ENCODE results near the gene EVA1B. TPM values are rescaled to one million over a fixed set of nuclear protein-coding genes. Genes with fewer than 3 reads are reported as not detected.

EVA1B gene
- 2.5 and 4.2 TPM in 2 replicates for total RNA-seq (2014; rRNA removed; shearing (Covaris generic))

- no peak for DNase-seq (ENCODE audit: low spot score)
Observed at GRCh38 chr1:36323636-36324352, at the start of gene EVA1B. Gene EVA1B (minus strand): TSS chr1:36323645. CDS start chr1:36323037, 608 bp downstream.

GRCh38 chr1:36372617-36373016 is 49.2 kb upstream of the EVA1B start:
- no peak for DNase-seq (ENCODE audit: low spot score)

DNA sequence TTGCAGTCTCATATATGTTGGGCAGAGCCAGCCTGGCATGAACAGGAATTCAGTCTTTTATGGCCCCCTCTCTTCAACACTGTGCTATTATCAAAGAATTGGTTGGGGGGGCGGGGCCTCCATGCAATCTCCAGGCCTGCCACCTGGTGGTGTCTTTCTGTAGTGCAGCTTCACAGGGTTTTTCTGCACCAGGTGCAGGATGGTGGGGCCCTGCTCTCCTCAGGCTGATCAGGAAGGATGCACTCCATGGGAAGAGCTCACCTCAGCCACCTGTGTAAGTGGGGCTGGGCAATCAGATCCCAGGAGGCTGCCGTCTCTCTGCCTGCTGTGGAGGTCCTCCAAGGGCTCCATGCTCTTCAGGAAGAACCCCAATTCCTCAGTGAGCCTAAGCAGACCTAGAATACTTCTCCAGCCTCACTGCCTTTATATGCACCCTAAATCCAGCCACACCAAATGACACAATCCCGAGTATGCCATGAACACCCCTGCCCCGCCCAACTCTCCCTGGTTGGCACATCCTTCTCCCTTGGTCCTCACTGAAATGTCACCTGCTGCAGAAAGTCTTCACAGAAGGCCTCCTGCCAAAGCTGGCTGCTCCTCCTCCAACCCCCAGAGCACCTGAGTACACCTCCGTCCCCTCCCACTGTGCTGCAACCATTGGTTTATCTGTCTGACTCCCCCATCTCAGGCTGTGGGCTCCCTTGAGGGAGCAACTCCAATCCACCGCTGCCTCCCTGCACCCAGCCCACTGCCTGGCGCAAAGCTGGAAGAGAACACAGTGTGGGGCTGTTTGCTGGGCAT is 45.8 kb upstream of the EVA1B start:
- DNase-seq (ENCODE audit: low spot score), result peak; percentile 48

GRCh38 chr1:36367798-36368197 is 44.4 kb upstream of the EVA1B start:
- no peak for DNase-seq (ENCODE audit: low spot score)

DNA sequence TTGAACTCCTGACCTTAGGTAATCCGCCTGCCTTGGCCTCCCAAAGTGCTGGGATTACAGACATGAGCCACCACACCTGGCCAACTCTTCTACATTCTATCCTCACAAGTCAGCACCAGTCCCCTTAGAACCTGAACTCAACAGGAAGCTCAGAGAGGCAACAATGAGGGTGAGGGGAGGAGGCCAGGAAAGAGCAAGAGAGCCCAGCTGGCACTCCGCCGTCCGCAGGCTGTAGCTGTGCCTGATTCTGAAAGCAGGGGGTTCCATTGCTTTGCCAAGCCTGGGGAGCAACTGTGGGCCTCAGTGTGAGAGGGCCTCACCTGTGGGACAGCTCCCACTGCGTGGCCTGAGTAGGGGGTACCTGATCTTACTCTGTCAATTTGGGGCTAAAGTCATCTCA is 43.6 kb upstream of the EVA1B start:
- DNase-seq (ENCODE audit: low spot score), result no peak

DNA sequence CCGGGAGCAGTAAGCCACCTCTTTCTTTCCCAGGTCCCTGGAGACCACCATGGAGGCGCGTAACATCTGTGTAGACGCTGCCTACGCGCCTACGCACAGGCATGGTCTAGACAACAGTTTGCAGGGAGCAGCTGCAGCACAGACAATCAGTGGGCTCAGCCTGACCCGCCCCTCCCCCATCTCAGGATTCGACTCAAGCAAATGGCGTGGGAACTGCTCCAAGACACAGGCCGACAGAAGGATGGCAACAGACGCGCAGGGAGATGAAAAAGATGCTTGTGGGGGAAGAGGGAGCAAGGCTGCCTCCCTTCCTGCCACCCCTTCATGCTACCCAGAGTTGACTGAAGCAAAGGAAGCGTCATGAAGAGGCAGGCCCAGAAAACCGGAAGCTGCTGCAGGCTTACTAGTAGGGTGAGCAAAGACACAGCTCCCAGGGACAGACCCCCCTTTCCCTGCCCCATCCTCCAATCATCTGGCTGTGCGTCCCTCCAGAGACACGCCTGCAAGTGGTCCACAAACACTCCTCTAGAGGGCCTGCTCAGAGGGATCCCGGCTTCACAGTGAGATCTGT is 42.7 kb upstream of the EVA1B start:
- DNase-seq (ENCODE audit: low spot score), result no peak

DNA sequence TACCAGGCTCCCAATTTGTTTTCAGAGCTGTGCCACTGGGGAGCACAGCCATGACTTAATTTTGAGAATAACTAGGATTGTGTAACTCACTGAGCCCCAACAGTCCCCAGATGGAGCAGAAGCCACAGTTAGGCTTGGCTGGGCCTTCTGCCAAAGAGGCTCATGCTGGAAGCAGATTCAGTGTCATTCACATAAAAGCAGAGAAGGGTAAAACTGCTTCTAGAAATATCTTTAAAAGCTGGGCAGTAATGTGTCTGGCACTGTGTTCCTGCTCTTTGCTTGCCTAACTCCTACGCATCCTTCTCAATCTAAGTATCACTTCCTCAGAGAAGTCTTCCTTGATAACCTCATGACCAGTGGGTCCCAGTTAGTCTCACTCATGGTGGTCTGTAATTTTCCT is 41.9 kb upstream of the EVA1B start:
- DNase-seq (ENCODE audit: low spot score), result no peak

DNA sequence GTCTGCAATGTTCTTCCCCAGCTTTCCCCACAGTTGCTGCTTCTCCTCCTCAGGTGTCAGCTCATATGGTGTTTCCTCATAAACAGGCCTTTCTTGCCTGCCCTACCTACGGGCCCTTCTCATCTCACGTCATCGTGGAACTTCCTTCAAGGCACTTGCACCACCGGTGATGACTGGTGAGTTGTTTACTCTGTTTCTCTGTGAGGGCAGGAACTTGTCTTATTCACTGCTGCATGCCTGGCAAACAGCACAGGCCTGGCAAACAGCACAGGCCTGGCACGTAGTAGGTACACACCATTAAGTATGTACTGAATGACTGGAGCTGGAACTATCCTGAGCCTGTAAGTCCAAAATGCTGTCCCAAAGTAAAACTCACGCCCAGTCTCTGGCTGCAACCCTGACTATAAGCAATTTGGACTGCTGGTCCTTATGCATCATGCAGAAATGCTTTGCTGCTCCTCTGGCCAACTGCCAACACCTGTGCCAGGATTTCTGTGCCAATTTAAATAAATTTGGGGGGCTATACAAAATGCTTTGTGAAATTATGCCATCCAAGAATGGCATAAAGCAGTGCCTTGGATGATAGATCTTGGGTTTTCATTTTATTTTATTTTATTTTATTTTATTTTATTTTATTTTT is 36.6 kb upstream of the EVA1B start:
- no peak for DNase-seq (ENCODE audit: low spot score)

- no peak for DNase-seq (ENCODE audit: low spot score)
Observed at GRCh38 chr1:36359383-36359782, 35.9 kb upstream of the EVA1B start.

DNA sequence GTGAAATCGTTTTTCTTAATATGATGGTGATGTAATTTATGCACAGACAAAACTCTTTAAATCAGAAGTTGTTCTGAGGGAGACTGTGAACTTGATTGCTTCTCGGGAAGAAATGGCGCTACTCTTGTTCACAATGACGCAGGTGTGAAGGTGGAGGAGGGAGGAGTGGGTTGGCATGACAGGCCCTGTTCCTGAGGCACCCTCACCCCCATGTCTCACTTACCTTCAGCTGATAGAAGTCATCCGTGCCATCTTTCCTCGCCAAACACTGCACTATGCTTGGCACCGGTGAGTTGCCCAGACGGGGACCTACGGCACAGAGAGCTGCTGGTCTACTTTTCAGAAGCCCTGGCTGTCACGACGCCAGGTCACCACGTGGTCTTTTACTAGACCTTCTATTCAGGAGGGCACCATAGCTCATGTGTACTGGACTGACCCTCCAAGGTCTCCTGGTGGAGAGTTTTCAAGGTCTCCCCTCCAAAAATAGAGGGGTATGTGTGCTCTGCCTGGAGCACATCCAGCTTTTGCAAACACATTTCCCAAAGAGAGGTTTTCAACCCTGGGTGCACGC is 35.2 kb upstream of the EVA1B start:
- no peak for DNase-seq (ENCODE audit: low spot score)

DNA sequence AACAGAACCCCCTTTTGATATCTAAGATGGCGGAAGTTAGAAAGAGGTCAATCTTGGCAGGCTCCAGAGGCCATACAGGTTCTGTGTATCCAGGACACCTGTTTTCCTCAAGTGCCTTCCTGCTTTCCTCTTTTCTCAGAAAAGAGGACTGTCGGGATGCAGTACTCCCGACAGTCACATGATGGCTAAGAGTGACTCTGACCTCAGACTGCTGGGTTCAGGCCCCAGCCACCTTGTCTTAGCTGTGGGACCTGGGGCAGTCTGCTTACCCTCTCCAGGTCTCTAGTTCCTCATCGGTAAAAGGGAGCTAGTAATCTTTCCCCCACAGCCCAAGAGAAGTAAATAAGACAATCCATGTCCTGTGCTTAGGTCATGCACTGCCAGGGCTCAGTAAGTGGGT is 32.4 kb upstream of the EVA1B start:
- no peak for DNase-seq (ENCODE audit: low spot score)

DNA sequence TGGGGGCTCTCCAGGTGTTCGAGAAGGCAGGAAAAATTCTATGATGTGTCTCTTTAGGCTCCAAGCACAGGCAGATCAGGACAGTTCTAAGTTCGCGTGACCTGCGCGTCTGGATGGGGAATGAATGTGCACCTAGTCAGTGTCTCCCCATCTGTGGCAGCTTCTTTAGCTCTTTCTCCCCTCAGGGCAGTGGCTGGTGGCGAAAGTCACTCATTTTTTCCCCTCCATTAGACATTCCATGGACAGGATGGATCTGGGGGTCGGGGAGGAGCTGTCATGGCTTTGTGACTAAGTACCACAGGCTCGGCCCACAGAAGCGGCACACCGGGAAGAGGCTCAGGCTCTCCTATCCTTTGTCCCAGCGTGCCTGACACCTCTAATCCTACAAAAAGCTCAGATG is 31.0 kb upstream of the EVA1B start:
- DNase-seq (ENCODE audit: low spot score), result no peak

DNA sequence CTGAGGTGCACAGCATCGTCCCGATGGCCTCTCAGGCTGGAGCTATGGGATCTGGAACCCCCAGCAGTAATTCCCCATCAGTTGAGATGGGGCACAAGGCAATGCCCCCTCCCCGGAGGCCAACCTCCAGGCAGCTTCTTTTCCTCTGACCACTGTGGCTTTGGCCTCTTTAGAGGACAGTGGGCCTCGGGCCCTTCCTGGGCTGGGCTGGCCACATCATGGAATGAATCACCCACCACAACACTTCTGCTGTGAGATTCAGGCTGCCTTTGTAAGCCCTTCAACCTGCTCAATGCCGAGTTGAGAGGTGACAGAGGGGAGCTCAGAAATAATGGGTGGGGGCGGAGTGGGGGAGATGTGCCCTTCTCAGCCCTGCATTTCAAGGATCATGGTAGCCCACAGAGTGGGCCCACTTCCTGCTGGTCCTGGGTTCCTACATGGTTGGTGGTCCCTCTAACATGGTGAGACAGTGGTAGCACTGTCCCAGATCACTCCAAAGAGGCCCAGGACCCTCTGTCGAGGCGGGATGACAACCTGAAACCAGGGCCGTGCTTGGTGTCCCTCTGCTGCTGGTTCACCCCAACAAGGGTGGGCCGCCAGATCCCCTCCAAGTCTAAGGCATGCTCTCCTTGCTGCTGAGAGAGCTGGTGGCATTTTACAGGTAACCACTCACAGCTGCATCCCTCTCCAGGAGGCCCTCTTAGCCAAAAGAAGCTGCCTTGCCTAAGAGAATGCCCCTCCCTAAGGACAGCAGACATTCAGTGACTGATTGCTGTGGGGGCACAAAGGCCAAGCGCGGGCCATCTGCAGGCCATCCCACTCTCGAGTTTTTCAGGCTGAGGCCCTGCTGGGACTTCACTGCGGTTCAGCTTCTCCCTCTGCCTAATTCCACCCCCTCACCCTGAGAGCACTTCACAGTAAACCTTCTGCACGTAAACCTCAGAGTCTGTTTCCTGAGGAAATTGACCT is 29.7 kb upstream of the EVA1B start:
- no peak for DNase-seq (ENCODE audit: low spot score)

- DNase-seq (ENCODE audit: low spot score), result no peak
Observed at GRCh38 chr1:36352125-36352909, 28.9 kb upstream of the EVA1B start.

DNA sequence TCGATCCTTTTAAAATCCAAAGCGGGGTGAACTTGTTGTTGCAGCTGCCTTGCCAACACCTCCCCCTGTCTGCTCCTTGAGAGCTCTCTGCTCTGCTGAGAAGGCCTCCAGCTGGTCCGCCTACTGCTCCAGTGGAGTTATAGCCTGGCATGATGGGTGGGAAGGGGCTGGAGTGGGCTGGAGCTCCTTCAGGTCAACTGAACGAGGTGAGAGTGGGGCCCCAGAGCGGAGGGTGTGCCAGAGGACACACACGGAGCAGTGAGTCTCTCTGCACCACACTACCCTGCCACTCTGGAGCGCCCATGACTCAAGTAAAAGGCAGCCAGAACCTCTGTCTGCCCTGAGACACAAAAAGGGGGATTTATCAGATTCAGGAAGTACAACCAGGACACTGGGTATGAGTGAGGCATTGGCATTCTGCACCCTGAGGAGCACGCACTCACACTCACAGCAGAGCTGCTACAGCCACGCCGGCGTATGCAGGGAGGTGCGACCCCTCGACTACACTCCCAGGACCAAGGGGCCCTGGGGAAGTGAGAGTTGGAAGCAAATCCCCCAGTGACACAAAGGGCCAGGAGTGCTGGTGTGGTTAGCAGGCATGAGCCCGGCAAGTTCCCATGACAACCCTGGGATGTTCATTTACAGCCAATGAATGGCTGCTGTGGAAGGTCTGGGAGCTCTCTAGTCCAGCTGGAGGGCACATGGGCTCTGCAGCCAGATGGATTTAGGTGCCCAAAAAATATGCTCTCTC is 28.0 kb upstream of the EVA1B start:
- DNase-seq (ENCODE audit: low spot score), result peak; percentile 75

- peak; percentile 83 for DNase-seq (ENCODE audit: low spot score)
Observed at GRCh38 chr1:36350659-36351226, 27.3 kb upstream of the EVA1B start.

DNA sequence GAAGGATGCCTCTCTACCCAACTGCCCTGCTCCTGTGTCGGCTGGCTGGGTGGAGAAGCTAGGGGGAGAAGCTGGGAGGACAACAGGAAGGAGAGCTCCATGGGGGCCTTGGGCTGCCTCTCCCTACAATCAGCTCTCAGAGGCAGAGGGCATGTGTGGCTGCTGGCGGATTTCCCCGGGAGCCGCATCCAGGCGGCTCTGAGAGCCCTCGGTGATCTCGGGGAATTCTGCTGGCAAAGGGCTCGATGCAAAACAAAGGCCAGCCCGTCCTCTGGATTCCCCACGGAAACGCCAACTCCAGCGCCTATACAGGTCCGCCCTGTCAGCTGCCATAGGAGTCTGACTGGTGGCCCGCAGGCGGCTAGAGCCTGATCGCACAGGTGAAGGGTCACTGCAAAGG is 26.4 kb upstream of the EVA1B start:
- no peak for DNase-seq (ENCODE audit: low spot score)

- DNase-seq (ENCODE audit: low spot score), result no peak
Observed at GRCh38 chr1:36349241-36349671, 25.8 kb upstream of the EVA1B start.
